Left ventricle myocardium superior (tissue), 1 donor: Measurements from ENCODE around the gene MMP14. TPM values are rescaled to one million over a fixed set of nuclear protein-coding genes. Genes with fewer than 3 reads are reported as not detected.
"Not testable (repeated sequence)": the region's sequence is repeated elsewhere in the genome, so short reads cannot be mapped to it uniquely, and the experiment has no call there.

Experiments used
- ATAC-seq: fragments of 200-7000 bp; cut with Tn5 transposase; one replicate; pipeline ENCODE4 v1.9.1; 2020; ENCODE audit warnings: mild to moderate bottlenecking, moderate library complexity
- DNase-seq: peaks from one replicate; pipeline ENCODE4 v3.0.0-alpha.2; 2020
- intact Hi-C: fragments of 100-400 bp; cut with micrococcal nuclease; formaldehyde crosslinking; loops from one replicate; pipeline ENCODE4 v1.11.0; 2022
- long read RNA-seq: library from polyadenylated mRNA; unstranded; transcript quantifications from one replicate; pipeline ENCODE4 v2.0.0, GENCODE V29; 2021
- total RNA-seq: library from RNA; stranded (reverse); fragmentation: NEBNext Ultra II Directional; extraction: Animal tissue kit (Norgen Biotek cat#: 25700); gene quantifications from one replicate; pipeline ENCODE4 v1.2.1, GENCODE V29; 2021
- donor health status: DM: no; HTN: yes; CAD: no; lungs with severe emphysema.

Gene MMP14
- 19.9 TPM for total RNA-seq
- long read RNA-seq, partial matches to known transcripts, result 1 of 4 reads
- long read RNA-seq, other reads (novel, unspliced or antisense), result 2 of 4 reads

DNA sequence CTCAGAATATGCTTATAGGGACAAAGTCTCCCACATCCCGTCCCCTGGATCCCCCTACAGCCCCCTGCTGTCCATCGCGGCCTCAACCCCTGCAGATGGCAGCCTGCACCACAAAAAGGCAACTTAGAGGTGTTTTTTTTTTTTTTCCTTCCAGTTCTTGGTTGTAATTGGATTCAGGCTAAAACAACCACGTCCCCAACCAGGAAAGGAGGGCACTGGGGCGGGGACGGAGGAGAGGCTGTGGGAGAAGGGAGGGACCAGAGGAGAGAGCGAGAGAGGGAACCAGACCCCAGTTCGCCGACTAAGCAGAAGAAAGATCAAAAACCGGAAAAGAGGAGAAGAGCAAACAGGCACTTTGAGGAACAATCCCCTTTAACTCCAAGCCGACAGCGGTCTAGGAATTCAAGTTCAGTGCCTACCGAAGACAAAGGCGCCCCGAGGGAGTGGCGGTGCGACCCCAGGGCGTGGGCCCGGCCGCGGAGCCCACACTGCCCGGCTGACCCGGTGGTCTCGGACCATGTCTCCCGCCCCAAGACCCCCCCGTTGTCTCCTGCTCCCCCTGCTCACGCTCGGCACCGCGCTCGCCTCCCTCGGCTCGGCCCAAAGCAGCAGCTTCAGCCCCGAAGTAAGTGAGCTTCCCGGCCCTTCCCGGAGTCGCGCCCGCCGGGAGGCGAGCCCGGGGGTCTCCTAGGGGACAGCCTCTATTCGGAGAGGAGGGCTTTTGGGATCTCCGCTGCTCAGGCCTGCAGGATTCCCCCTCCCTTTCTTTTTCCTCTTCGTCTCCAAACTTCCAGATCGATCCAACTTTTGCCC is at the start of gene MMP14:
TSS of gene MMP14 (plus strand) at position 285 of the 813 bp plus-strand sequence. CDS start at position 518, 233 bp downstream.
- intact Hi-C loops, result no loop called here
- DNase-seq, result peak; percentile 77
- peak; percentile 83 for ATAC-seq

DNA sequence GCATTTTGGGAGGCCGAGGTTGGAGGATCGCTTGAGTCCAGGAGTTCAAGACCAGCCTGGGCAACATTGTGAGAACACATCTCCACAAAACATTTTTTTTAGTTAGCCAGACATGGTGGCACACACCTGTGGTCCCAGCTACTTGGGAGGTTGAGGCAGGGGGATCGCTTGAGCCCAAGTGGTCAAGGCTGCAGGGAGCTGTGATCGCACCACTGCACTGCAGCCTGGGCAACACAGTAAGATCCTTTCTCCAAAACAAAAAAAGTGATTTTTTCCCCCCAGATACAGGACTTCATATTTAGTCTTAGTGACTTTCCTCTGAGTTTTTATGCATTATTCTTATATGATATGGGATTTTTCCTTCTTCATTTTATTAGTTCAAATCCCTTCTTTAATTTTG is 49.7 kb upstream of the MMP14 start:
- no peak for ATAC-seq
- intact Hi-C loops, result no loop called here

DNA sequence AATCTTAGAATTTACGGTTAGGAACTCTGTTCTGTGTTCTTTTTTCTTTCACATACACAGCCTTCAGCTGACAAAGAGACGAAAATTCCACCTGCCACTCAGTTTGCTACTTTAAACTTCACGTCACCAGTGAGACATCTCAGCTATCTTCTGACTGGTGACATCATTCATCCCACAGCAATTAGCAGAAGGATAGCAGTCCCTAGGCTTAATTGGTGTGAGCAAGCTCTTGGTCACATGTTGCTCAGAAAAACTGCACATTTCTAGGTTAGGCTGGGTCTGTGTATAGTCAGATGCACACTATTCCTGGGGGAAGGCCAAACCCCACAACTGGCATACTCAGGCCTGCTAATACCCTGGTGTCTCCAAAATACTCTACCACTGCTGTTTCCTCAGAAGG is 45.1 kb upstream of the MMP14 start:
- intact Hi-C loops, result no loop called here
- DNase-seq (no peak), ATAC-seq (peak; percentile 72)

More for the DNA sequence above, 49.7 kb upstream of the MMP14 start:
- DNase-seq, result no peak

DNA sequence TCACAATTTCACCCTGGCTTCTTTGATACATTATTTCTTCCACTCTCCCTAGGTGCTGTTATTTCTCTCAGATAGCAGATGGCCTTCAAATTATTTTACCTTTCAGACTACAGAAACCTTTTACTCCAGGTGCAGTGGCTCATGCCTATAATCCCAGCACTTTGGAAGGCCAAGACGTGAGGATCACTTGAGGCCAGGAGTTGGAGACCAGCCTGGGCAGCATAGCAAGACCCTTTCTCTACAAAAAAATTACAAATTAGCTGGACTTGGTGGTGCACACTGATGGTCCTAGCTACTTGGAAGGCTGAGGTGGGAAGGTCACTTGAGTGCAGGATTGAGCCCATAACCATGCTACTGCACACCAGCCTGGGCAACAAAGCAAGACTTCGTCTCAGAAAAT is 44.2 kb upstream of the MMP14 start:
- DNase-seq (no peak), ATAC-seq (no peak)
- intact Hi-C loops, result no loop called here

DNA sequence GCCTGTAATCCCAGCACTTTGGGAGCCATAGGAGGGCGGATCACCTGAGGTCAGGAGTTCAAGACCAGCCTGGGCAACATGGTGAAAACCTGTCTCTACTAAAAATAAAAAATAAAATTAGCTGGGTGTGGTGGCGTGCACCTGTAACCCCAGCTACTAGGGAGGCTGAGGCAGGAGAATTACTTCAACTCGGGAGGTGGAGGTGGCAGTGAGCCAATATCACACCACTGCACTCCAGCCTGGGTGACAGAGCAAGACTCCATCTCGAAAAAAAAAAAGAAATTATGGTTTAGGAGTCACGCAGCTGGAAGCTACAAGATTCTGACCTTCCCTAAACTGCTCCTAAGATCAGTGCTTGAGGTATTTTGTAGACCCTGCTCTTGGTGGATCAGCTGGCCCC is 42.8 kb upstream of the MMP14 start:
- intact Hi-C loops, ATAC-seq, DNase-seq: not testable (repeated sequence)

DNA sequence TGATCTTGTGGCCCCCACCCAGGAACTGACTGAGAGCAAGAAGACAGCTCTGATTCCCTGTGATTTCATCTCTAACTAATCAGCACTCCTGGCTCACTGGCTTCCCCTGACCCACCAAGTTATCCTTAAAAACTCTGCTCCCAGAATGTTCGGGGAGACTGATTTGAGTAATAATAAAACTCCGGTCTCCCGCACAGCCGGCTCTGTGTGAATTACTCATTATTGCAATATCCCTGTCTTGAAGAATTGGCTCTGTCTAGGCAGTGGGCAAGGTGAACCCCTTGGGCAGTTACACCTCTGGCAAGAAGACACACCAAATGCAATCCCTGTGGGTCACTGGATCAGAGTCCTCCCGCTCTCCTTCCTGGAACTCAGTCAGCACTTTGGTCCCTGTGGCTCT is 42.4 kb upstream of the MMP14 start:
- no peak for ATAC-seq
- DNase-seq, result no peak
- intact Hi-C loops, result no loop called here

DNA sequence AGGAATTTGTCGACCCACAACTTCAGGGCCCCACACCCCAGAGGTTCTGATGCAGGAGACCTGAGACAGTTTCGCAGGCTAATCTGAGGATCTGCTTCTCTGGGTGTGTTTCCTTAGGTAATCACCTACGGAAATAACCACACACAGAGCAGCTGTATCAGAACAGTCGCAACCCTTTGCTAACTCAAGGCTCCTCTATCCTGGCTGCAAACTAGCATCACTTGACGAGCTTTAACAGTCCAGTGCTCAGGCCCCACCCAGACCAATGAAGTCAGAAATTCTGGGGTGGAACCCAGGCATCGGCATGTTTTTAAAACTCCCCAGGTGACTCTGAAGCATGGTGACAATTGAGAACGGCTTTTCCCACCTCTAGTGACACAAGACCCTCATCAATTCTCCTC is 41.8 kb upstream of the MMP14 start:
- intact Hi-C loops, result no loop called here
- no peak for ATAC-seq
- no peak for DNase-seq

DNA sequence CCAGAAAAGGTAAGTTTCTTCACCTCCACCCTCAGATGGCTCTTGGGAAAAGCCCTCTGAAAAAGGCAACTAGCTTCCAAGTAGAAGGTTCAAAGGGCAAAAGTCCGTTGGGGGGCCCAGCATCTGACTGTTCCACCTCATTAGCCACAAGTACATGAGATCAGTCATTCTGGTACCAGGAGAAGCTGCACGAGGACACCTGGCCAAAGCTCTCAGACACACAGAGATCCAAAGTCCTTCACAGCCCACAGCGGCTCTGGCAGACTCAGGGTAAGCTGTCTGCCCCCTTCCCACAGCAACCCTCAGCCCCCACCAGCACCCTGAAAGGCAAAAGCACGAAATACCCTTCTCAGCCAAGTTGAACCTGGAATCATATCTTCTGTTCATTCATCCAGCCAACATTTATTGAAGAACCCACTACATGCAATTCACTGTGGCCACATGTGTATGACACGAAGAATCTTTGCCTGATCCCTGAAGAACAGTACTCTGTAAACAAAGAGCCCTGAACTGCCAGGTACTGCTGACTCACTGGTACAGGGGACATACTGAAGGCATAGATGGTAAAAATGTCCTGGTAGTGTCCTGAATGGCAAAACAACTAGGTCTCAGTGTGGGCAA is 40.2 kb upstream of the MMP14 start:
- ATAC-seq, result no peak

DNA sequence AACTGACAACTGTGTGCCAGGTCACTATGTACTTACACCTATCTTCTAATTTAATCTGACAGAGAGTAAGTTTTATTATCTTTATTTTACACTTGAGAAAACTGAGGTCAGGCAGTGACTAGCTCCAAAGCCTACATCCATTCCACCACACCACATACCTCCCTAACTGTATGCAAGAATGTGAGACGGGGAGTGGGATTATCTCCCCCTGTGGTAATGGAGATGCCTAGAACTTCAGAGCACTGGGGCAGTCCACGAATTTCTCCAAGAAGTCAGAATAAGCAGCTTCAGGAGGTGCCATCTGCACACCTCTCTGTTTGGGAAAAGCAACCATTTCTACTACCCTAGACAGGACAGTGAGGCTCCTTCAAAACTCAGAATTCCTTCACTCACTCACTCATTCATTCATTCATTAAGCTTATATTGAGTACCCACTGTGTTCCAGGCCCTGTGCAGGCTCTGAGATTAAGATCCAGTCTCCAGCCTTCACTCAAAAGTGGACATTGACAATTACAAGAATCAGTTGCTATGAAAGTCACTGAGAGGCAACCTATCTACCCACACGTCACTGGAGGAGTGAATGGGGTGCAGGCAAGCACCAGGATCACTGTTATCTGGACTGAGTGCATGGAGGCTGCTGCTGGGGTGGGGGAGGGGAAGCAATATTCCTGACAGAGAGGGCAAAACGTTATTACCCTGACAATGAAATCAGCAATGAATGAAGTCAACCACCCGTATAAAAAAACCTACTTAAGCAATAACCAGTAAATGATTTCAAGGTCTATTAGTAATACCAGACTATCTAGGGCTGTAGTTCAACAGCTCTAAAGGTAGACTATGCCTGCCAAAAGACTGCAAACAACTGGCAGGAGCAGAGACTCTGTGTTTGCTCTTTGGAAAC is 39.1 kb upstream of the MMP14 start:
- ATAC-seq (no peak), DNase-seq (no peak)
- intact Hi-C loops, result no loop called here

More for the DNA sequence above, 40.2 kb upstream of the MMP14 start:
- DNase-seq, result no peak
- intact Hi-C loops, result no loop called here

DNA sequence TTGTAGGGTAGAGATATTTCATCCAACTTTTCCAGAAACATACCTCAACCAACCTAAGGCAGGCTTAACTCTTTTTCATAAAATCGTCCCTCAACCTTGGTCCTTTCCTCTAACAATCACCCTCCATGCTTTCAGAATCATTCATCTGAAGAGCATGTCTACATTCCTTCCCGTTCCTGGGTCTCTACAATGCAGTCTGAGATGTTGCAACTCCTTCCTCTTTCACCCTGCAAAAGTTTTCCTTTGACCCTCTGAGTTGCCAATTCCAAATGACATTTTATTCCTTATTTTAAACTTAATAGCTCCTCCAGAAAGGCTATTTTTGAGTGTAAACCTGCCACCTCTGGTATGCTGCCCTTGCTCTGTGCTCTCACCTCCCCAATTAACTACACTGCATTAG is 37.9 kb upstream of the MMP14 start:
- peak; percentile 48 for ATAC-seq
- intact Hi-C loops, result no loop called here
- DNase-seq, result no peak

DNA sequence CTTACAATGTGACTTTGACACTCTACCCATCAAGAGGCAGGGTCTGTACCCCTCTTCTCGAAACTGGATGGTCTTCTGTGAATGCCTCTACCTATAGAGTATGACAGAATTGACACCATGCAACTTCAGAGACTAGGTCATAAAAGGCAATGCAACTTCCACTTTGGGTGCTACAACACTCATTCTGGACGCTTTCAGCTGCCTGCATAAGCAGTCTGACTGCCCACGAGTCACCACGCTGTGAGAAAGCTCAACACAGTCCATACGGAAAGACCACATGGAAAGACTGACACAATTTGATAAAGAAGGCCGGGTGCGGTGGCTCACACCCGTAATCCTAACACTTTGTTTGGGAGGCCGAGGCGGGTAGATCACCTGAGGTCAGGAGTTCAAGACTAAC is 36.0 kb upstream of the MMP14 start:
- intact Hi-C loops, result no loop called here
- ATAC-seq (no peak), DNase-seq (no peak)

DNA sequence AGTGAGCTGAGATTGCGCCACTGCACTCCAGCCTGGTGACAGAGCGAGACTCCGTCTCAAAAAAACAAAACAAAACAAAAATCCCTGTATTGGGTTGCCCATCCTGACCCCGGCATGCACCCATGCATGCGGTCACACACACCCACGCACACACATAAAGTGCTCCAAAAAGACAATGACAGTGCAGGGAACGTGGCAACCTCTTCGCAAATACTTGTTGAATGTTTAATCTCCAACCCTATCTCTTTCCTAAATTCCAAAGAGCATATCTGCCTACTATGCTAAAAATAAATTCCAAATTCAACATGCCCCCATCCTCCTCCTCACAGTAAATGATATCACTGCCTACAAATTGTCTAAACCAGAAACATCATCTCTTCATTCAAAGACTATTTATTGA is 34.7 kb upstream of the MMP14 start:
- intact Hi-C loops, result no loop called here
- ATAC-seq (no peak), DNase-seq (no peak)

DNA sequence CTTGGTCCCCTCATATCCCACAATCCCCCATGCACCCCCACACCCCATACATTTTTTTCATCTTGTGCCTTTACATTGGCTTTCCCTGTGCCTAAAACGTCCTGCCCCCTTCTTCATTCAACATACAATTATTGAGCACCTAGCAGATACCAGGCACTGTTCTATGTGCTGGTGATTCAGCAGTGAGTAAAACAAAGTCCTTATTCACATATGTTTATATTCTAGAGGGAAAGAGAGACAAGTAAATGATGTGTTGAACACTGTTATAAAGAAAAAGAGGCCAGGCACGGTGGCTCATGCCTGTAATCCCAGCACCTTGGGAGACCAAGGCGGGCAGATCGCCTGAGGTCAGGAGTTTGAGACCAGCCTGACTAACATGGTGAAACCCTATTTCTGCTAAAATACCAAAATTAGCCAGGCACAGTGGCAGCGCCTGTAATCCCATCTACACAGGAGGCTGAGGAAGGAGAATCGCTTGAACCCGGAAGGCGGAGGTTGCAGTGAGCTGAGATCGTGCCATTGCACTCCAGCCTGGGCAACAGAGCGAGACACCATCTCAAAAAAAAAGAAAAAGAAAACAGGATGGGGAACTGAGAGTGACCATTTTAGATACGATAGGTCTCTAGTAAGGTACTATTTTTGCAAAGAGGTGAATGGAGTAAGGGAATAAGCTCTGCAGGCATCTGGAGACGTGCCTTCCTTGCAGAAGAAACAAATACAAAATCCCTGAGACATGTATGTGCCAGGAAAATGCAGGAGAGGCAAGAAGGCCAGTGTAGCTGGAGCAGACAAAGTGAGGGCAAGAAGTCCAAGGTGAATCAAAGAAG is 33.3 kb upstream of the MMP14 start:
- DNase-seq (no peak), ATAC-seq (no peak)
- intact Hi-C loops, result no loop called here

DNA sequence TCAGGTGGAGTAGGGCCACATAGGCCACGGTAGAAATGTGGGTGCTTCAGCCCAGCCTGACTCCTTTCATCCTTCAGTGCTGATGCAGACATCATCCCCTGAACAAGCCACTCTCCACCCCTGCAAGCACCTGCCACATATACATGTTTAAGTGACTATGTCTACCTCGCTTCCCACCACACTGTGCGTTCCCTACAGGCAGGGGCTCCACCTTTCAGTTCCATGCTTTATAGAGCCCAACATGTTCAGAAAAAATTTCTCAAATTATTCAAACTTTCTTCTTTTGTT is 32.8 kb upstream of the MMP14 start:
- intact Hi-C loops, result no loop called here
- DNase-seq, result no peak
- ATAC-seq, result no peak

DNA sequence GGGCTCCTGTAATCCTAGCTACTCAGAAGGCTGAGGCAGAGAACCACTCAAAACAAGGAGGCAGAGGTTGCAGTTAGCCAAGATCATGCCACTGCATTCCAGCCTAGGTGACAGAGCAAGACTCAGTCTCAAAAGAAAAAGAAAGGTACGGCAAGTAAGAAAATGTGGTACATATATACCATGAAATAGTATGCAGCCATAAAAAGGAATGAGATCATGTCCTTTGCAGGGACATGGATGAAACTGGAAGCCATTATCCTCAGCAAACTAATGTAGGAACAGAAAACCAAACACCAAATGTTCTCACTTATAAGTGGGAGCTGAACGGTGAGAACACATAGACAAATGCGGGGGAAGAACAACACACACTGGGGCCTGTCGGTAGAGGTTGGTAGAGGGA is 31.1 kb upstream of the MMP14 start:
- ATAC-seq, intact Hi-C loops, DNase-seq: not testable (repeated sequence)

DNA sequence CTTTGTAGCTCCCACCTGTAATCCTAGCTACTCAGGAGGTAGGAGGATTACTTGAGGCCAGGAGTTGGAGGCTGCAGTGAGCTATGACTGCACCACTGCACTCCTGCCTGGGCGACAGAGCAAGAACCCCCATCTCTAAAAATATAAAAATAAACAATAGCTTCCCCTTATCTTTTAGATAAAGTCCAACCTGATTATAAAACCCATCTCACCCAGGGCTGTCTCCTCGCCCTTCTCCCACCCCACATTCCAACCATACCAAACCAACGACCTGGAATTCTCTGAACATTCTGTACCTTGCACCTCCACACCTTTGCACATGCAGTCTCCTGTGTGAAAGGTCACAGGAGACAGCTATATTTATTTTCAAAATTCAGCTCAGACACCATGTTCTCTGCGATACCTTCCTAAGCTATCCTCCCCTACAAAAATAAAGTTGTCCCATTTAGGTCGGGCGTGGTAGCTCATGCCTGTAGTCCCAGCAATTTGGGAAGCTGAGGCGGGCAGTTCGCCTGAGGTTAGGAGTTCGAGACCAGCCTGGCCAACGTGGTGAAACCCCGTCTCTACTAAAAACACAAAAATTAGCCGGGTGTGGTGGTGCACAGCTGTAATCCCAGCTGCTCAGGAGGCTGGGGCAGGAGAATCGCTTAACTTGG is 28.8 kb upstream of the MMP14 start:
- intact Hi-C loops, result no loop called here
- ATAC-seq (no peak), DNase-seq (no peak)

DNA sequence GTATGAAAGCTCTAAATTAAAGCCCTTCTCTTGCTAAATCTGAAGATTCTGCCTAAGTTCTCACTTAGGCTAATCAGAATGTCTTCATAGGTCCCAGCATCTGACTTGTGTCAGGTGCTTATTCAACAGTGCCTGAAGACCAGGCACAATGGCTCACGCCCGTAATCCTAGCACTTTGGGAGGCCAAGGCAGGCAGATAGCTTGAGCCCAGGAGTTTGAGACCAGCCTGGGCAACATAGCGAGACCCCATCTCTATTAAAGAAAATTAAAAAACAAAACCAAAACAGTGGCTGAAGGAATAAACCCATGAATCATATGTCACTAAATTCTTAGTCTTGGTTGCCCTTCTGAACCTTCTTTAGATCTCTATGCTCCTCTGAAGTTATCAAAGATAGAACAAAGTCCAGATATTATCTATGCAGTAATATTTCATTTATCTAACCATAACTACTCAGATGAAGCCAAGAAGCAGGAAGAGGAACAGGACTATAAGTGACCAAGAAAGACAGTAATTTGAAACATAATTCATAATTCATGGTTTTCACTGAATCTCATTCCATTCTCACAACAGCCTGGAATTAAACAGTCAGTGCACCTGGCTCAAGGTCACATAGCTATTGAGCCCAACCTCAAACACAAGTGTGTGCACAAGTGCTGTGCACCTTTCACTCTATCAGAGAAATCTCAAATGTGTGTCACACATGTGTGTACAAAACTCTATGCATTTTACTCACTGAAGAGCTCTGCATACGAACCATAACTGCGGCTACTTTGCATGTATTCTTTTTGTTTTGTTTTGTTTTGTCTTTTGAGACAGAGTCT is 27.8 kb upstream of the MMP14 start:
- intact Hi-C loops, result no loop called here

DNA sequence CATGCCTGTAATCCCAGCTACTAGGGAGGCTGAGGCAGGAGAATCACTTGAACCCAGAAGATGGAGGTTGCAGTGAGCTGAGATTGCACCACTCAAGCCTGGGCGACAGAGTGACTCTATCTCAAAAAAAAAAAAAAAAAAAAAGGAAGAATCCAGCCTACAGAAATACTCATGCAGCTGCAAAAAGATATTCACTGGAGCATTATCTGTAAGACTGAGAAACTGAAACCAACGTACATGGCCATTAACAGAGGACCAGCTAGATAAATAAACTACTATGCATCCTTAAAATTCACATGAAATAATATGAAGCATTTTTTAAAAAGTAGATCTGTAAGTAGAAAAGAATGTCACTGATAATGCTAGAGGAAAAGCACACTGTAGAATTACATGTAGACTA is 24.7 kb upstream of the MMP14 start:
- no peak for ATAC-seq

More for the DNA sequence above, 27.8 kb upstream of the MMP14 start:
- DNase-seq (no peak), ATAC-seq (no peak)

More for the DNA sequence above, 24.7 kb upstream of the MMP14 start:
- no peak for DNase-seq
- intact Hi-C loops, result loop anchor here (10.0 kb wide), 1 partner anchor 247 kb away; no protein-coding TSS in a partner anchor
